Caco-2 (cell line): ENCODE data around the gene PODXL. TPM values are rescaled to one million over a fixed set of nuclear protein-coding genes. Genes with fewer than 3 reads are reported as not detected.
A peak's percentile ranks its signal among the peaks of the same experiment; 100 is the strongest.

Experiments used
- BruUV-seq: library from RNA; stranded (reverse); fragments of 400-500 nt; replicated peaks from 2 replicates; lab custom pipeline; 2021; lab: Mats Ljungman, UMichigan
- CTCF ChIA-PET: fragments of 300-600 bp; sonication (Branson Sonifier 250); formaldehyde crosslinking; loops from one replicate; lab custom pipeline; 2022; ENCODE audit warnings: antibody characterized with exemption; lab: Charles Lee
- POLR2A ChIA-PET: fragments of 300-600 bp; sonication (Branson Sonifier 250); formaldehyde crosslinking; loops from one replicate; lab custom pipeline; 2022; ENCODE audit warnings: antibody characterized with exemption; lab: Charles Lee
- DNase-seq, 2 experiments: peaks; one replicate each; pipeline versions ENCODE4 v3.0.0 to v3.0.0-alpha.2; 2020 to 2022
- H3K27me3 ChIP-seq: replicated peaks from 2 replicates; pipeline ENCODE4 v1.6.0; 2011; ENCODE audit warnings: low read length; ENCODE audit not compliant: control insufficient read depth, insufficient read depth
- H3K36me3 ChIP-seq: 2 replicates; pipeline ENCODE4 v1.5.1; 2011; ENCODE audit warnings: low read length; ENCODE audit not compliant: control insufficient read depth, insufficient read depth
- H3K4me1 ChIP-seq: fragments of 250-450 bp; sonication (Bioruptor Pico); 2 replicates; pipeline ENCODE4 v1.5.1; 2020; ENCODE audit warnings: mild to moderate bottlenecking
- H3K4me3 ChIP-seq: 2 replicates; pipeline ENCODE4 v1.5.1; 2011; ENCODE audit warnings: low read depth, mild to moderate bottlenecking, control low read depth, low read length
- H3K9me3 ChIP-seq: fragments of 250-450 bp; sonication (Bioruptor Pico); 2 replicates; pipeline ENCODE4 v1.5.1; 2020; ENCODE audit warnings: mild to moderate bottlenecking, moderate library complexity
- H3K27ac Mint-ChIP-seq: one replicate; pipeline ENCODE4 v1.8.0; 2022; ENCODE audit warnings: mixed read lengths; ENCODE audit not compliant: unreplicated experiment
- H3K27me3 Mint-ChIP-seq: one replicate; pipeline ENCODE4 v1.8.0; 2022; ENCODE audit warnings: mixed read lengths; ENCODE audit not compliant: insufficient read depth, unreplicated experiment
- H3K36me3 Mint-ChIP-seq: one replicate; pipeline ENCODE4 v1.8.0; 2022; ENCODE audit warnings: mild to moderate bottlenecking, mixed read lengths; ENCODE audit not compliant: insufficient read depth, unreplicated experiment
- H3K4me1 Mint-ChIP-seq: one replicate; pipeline ENCODE4 v1.8.0; 2022; ENCODE audit warnings: low read depth, mixed read lengths; ENCODE audit not compliant: unreplicated experiment
- H3K4me3 Mint-ChIP-seq: one replicate; pipeline ENCODE4 v1.8.0; 2022; ENCODE audit warnings: mild to moderate bottlenecking, moderate library complexity, mixed read lengths; ENCODE audit not compliant: unreplicated experiment
- H3K9me3 Mint-ChIP-seq: one replicate; pipeline ENCODE4 v1.8.0; 2022; ENCODE audit warnings: mixed read lengths; ENCODE audit not compliant: unreplicated experiment
- CTCF ChIP-seq, 2 experiments: fragments of 200-600 bp in 1 of 2; IDR thresholded peaks; 1 replicate in 1 of 2; 2 replicates in 1 of 2; pipeline versions ENCODE4 v1.5.1 to v1.8.0; 2011 to 2022; ENCODE audit warnings: antibody characterized with exemption in 1 of 2, control low read depth in 1 of 2, inconsistent platforms in 1 of 2, low read depth in 1 of 2, low read length in 1 of 2, mild to moderate bottlenecking in 1 of 2, moderate library complexity in 1 of 2; ENCODE audit not compliant: insufficient read depth in 1 of 2, severe bottlenecking in 1 of 2, unreplicated experiment in 1 of 2
- intact Hi-C: fragments of 100-400 bp; cut with micrococcal nuclease; formaldehyde crosslinking; loops from one replicate; pipeline ENCODE4 v1.10.0; 2022; ENCODE audit not compliant: unreplicated experiment
- total RNA-seq: library from RNA; stranded (reverse); gene quantifications from 2 replicates; pipeline ENCODE4 v1.2.3, GENCODE V29; 2022

The PODXL gene
- total RNA-seq, 1 experiment from 2014 or later, result 278 TPM

- Mint-ChIP-seq H3K27ac (peak overlapping the region; percentile 46), H3K36me3 (peaks cover 90% of the 10 kb centered on the region), H3K4me1 (peaks cover 17% of the 10 kb centered on the region), H3K4me3 (no peak overlapping the region), H3K27me3 (no peaks in the 10 kb centered on the region), H3K9me3 (no peaks in the 10 kb centered on the region)
- POLR2A ChIA-PET, result no interaction called here
- TF ChIP-seq CTCF (IDR thresholded peaks at IDR 0.05; ENCODE audit: insufficient read depth in 1 of 2, low read depth in 1 of 2, low read length in 1 of 2, severe bottlenecking in 1 of 2, unreplicated experiment in 1 of 2), result no peak
- Histone ChIP-seq H3K27me3 (no peaks in the 10 kb centered on the region), H3K4me1 (peaks cover 13% of the 10 kb centered on the region), H3K4me3 (no peak overlapping the region), H3K9me3 (no peaks in the 10 kb centered on the region), H3K36me3 (no peaks in the 10 kb centered on the region)
- CTCF ChIA-PET, result interaction anchor here (0.6 to 0.7 kb wide), 3 partner anchors 13 to 593 kb away, joined by 3 to 4 read pairs (median 3); no protein-coding TSS in a partner anchor
- no peak for DNase-seq
- intact Hi-C loops, result no loop called here
- no TSS peak for BruUV-seq
Measured at GRCh38 chr7:131538813-131539179, 17.6 kb downstream of the PODXL start.

- Mint-ChIP-seq H3K36me3 (peaks cover 90% of the 10 kb centered on the region), H3K27ac (peak overlapping the region; percentile 46), H3K4me1 (peaks cover 17% of the 10 kb centered on the region), H3K27me3 (no peaks in the 10 kb centered on the region), H3K9me3 (no peaks in the 10 kb centered on the region), H3K4me3 (no peak overlapping the region)
- no TSS peak for BruUV-seq
- TF ChIP-seq CTCF (IDR thresholded peaks at IDR 0.05; ENCODE audit: insufficient read depth in 1 of 2, low read depth in 1 of 2, low read length in 1 of 2, severe bottlenecking in 1 of 2, unreplicated experiment in 1 of 2), result no peak
- H3K4me3 ChIP-seq, result no peak overlapping the region
- H3K27me3 ChIP-seq, result no peaks in the 10 kb centered on the region
- H3K4me1 ChIP-seq, result peaks cover 13% of the 10 kb centered on the region
- DNase-seq, result no peak
- ChIA-PET POLR2A (no interaction called here), CTCF (no interaction called here)
- intact Hi-C loops, result no loop called here
- H3K9me3 ChIP-seq, result no peaks in the 10 kb centered on the region
- no peaks in the 10 kb centered on the region for H3K36me3 ChIP-seq
Measured at GRCh38 chr7:131538071-131538812, 18.2 kb downstream of the PODXL start.

- H3K4me1 ChIP-seq, result peaks cover 13% of the 10 kb centered on the region
- H3K4me1 Mint-ChIP-seq, result peaks cover 17% of the 10 kb centered on the region
- no TSS peak for BruUV-seq
- ChIA-PET CTCF (no interaction called here), POLR2A (no interaction called here)
- intact Hi-C loops, result no loop called here
- no peaks in the 10 kb centered on the region for H3K36me3 ChIP-seq
- no peaks in the 10 kb centered on the region for H3K9me3 Mint-ChIP-seq
- no peak overlapping the region for H3K4me3 ChIP-seq
- H3K36me3 Mint-ChIP-seq, result peaks cover 90% of the 10 kb centered on the region
- no peak overlapping the region for H3K27ac Mint-ChIP-seq
- TF ChIP-seq CTCF (IDR thresholded peaks at IDR 0.05; ENCODE audit: insufficient read depth in 1 of 2, low read depth in 1 of 2, low read length in 1 of 2, severe bottlenecking in 1 of 2, unreplicated experiment in 1 of 2), result no peak
- H3K27me3 ChIP-seq, result no peaks in the 10 kb centered on the region
- no peaks in the 10 kb centered on the region for H3K9me3 ChIP-seq
- no peak for DNase-seq
- no peaks in the 10 kb centered on the region for H3K27me3 Mint-ChIP-seq
- no peak overlapping the region for H3K4me3 Mint-ChIP-seq
Measured at GRCh38 chr7:131537571-131537978, 18.9 kb downstream of the PODXL start.
